Myometrial cell (primary cell): Measurements from ENCODE around the gene ETV1. TPM values are rescaled to one million over a fixed set of nuclear protein-coding genes. Genes with fewer than 3 reads are reported as not detected.

Source experiments
- total RNA-seq: library from RNA; depleted of rRNA; stranded (reverse); fragments of >200 nt; gene quantifications from 2 replicates; pipeline ENCODE4 v1.2.3, GENCODE V29; 2015

ETV1 gene
- 18.1 and 20.8 TPM in 2 replicates for total RNA-seq

GRCh38 chr7:13989126-13989948 lies at the start of gene ETV1:
ETV1 (minus strand) TSS chr7:13989666; CDS start chr7:13989052, 614 bp downstream.

